DMS79 (cell line): Measurements from ENCODE around the gene SCN2A.
"Not testable (repeated sequence)": the region's sequence is repeated elsewhere in the genome, so short reads cannot be mapped to it uniquely, and the experiment has no call there.

Experiments used
- DNase-seq: peaks from one replicate; lab custom pipeline; 2025; lab: John Stamatoyannopoulos, UW

SCN2A gene

GRCh38 chr2:165328272-165328671 is 89.1 kb downstream of the SCN2A start:
- DNase-seq: no peak

- DNase-seq: not testable (repeated sequence)
Measured at GRCh38 chr2:165344276-165344675, 105.1 kb downstream of the SCN2A start.

- DNase-seq: no peak
Measured at GRCh38 chr2:165348441-165348840, 109.2 kb downstream of the SCN2A start.

DNA sequence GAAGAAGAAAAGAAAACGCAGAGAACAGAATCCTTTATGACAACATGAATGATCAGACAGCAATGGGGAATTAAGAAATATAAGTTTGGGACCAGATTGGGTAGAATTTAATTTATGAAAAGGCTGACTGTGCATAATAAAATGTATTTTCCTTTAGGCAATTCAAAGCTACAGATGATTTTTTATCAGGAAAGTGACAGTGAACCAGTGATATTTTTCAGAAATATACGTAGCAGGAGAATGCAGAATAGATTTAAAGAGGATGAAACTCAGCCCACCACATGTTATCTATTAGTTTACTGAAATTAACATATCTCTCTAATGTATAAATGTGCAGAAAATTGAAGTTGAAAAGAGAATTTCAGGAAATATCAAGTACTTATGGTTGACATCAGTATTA is 110.0 kb downstream of the SCN2A start:
- DNase-seq: no peak

DNA sequence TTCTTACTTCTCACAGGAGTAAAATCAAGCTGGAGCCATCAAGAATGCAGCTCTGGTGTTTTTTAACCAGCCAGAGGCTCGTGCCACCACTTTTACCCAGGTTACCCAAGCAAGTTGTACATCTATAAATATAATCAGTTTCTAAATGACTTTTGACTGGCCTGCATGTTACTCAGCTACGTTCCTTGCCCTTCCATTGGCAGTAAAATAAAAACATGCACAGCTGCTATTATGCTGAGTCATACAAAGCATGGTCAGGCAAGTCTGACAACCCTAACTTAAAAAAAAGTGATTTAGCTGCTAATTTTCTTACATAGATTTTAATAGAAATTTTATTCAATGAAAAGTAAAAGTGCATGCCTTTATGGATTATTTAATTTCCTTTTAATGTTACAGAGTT is 118.5 kb downstream of the SCN2A start:
- no peak for DNase-seq

DNA sequence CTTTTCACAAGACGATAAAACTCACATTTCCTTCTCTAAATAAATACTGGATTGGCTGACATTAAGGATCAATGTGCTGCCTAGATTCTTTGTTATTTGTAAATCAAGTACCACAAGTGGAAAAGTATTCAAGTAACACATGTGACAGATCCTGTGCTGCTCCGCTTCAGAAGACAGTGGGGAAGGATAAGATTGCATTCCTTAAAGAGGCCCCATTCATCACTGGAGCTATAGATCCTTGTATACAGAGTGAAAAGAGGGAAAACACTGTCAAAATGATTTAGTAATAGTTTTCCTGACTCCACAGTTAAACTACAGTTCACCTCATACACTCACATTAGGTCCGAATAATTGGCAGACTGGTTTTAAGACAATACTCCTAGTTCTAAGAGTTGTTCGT is 122.3 kb downstream of the SCN2A start:
- DNase-seq: no peak

GRCh38 chr2:165369131-165369897 is 130.1 kb downstream of the SCN2A start:
- DNase-seq: no peak

GRCh38 chr2:165369898-165370296 is 130.7 kb downstream of the SCN2A start:
- DNase-seq: no peak

GRCh38 chr2:165371356-165371755 is 132.1 kb downstream of the SCN2A start:
- DNase-seq: peak; percentile 91

DNA sequence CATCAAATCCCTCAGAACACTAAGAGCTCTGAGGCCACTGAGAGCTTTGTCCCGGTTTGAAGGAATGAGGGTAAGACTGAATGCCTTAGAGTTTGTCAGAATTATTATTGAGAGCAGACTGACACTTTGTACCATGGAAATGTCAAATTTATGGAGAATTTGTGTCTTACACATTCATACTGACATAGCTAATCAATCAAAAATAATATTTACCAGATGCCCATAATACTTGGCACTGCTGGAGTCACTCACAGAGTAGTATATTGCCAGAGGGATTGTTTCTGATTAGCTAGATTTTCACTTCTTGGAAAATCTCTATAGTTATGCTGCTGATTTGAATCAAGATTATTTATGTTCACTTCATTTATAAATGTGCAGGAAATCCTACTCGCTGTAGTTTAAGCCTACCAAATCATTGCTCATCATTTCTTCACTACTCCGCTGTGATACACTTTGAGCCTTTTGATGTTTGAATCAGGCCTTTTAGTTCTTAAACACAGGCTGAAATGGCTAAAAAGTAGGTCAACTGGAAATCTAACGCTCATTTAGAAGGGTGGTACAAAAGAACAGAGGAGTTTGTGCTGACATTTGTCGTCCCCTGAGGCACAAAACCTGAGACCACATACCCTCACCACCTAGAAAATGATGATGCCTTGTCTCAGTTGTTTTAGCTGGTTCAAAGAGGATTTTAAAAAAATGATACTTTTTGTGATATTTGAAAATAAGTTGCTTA is 134.2 kb downstream of the SCN2A start:
- DNase-seq: no peak

- peak; percentile 35 for DNase-seq
Measured at GRCh38 chr2:165376571-165376975, 137.4 kb downstream of the SCN2A start.

- no peak for DNase-seq
Measured at GRCh38 chr2:165382362-165382761, 143.1 kb downstream of the SCN2A start.

- DNase-seq: no peak
Measured at GRCh38 chr2:165390875-165391274, 151.7 kb downstream of the SCN2A start.

DNA sequence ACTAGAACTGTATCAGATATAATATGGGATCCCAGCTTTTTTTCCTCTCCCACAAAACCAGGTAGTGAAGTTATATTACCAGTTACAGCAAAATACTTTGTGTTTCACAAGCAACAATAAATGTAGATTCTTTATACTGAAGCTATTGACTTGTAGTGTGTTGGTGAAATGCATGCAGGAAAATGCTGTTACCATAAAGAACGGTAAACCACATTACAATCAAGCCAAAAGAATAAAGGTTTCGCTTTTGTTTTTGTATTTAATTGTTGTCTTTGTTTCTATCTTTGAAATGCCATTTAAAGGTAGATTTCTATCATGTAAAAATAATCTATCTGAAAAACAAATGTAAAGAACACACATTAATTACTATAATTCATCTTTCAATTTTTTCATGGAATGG is 152.6 kb downstream of the SCN2A start:
- DNase-seq: no peak

- not testable (repeated sequence) for DNase-seq
Measured at GRCh38 chr2:165398603-165399002, 159.4 kb downstream of the SCN2A start.

DNA sequence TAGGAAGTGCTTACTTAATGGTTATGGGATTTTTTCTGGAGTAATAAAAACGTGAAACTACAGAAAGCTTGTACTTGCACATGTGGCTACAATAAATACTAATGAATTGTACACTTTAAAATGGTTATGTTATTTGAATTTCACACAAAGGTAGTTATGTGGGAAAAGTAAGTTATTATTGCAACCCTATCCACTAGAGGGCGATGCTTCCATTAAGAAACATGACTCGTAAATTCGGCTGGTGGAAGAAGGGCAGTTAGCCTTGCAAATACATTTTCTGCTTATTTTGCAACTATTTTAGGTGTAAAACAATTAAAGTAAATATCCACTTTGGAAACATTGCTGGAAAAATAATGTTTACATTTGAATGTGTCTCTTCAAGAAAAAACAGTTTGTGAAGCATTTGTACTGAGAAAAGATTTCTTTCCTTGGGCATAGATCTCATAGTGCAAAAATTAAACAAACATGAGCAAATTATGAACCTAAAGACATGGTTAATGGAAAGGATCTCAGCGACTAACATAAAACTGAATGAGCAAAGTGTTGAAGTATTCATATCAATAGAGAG is 162.2 kb downstream of the SCN2A start:
- peak; percentile 3 for DNase-seq

- no peak for DNase-seq
Measured at GRCh38 chr2:165402162-165402561, 162.9 kb downstream of the SCN2A start.

DNA sequence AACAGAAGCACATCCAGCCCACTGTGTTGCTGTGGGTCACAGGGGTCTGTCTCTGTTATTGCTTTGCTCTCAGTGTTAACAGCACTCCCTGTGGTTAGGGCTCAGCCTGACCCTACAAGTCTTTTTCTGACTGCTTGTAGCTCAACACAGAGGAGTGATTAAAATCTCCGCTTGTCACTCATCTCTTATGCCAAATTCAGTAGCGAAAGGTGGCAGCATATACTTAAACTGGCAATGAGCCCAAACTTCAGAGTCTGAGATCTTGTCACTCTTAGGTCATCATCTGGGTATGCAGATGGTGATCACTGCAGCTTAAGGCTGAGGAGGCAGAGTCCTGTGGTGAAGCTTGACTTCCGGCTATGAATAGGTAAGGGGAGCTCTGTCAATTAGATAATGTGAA is 167.0 kb downstream of the SCN2A start:
- DNase-seq: no peak

GRCh38 chr2:165407466-165407865 is 168.3 kb downstream of the SCN2A start:
- DNase-seq: no peak

DNA sequence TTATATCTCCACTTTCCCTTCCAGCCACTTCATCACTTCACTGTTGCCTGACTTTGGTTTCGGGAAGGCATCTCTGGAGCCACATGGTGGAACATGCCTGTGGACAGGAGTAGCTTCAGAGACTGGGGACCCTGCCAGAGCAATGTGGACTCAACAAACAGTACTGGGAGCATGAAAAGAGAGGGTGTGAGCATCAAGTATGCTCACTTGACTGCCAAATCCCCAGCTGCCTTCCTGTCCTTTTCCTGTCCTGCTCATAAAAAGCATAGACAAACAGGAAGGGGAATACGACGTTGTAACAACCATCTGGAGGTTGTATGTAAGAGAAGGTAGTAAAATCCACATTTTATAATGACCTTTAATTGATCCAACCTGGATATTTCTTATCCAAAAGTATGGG is 169.0 kb downstream of the SCN2A start:
- peak; percentile 19 for DNase-seq

DNA sequence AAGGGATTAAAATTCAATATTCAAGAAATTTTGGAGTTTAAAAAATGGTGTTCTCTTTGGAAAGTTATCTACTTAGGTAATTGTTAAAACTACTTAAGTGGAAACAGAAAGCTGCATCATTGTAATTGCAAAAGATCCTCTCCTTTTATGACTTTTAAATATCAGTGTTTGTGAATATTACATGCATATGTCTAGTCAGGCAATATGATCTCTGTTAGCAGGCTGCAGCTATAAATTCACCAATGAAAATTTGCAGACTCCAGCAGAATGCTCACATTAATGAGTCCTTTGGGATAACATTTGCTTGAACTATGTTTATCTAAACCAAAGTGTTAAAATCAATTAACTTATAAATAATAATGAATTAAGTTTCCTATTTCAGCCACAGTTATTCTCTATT is 171.1 kb downstream of the SCN2A start:
- no peak for DNase-seq

GRCh38 chr2:165414187-165414586 is 175.0 kb downstream of the SCN2A start:
- no peak for DNase-seq

- no peak for DNase-seq
Measured at GRCh38 chr2:165417009-165417408, 177.8 kb downstream of the SCN2A start.
